HT1080 (cell line): ENCODE measurements around the gene SRPRA. TPM values are rescaled to one million over a fixed set of nuclear protein-coding genes. Genes with fewer than 3 reads are reported as not detected.
"Not testable (repeated sequence)": the region's sequence is repeated elsewhere in the genome, so short reads cannot be mapped to it uniquely, and the experiment has no call there.

ENCODE experiments used
- DNase-seq: peaks from one replicate; pipeline ENCODE4 v3.0.0-alpha.2; 2015; ENCODE audit warnings: low read depth
- total RNA-seq: library from RNA; depleted of rRNA; stranded (reverse); fragments of >200 nt; shearing (Covaris generic); gene quantifications from 2 replicates; pipeline ENCODE4 v1.2.3, GENCODE V29; 2014

Gene SRPRA
- total RNA-seq, 1 experiment from 2014 or later: 179 TPM

DNA sequence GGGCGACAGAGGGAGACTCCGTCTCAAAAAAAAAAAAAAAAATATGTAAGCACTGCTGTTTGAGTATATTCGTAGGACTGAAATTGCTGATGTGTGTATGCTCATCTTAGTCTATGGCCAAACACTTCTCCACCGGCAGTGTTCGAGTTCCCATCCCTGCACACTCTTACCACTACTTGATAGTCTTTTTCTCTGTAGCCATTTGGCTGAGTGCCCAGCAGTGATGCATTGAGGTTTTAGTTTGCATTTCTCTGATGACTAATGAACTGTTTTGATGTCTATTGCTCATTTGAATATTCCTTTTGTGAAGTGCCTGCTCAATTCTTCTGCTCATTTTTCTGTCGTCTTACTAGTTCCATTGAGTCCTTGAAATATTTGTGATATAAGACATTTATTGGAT, 16.1 kb upstream of the SRPRA start:
- peak; percentile 94 for DNase-seq

DNA sequence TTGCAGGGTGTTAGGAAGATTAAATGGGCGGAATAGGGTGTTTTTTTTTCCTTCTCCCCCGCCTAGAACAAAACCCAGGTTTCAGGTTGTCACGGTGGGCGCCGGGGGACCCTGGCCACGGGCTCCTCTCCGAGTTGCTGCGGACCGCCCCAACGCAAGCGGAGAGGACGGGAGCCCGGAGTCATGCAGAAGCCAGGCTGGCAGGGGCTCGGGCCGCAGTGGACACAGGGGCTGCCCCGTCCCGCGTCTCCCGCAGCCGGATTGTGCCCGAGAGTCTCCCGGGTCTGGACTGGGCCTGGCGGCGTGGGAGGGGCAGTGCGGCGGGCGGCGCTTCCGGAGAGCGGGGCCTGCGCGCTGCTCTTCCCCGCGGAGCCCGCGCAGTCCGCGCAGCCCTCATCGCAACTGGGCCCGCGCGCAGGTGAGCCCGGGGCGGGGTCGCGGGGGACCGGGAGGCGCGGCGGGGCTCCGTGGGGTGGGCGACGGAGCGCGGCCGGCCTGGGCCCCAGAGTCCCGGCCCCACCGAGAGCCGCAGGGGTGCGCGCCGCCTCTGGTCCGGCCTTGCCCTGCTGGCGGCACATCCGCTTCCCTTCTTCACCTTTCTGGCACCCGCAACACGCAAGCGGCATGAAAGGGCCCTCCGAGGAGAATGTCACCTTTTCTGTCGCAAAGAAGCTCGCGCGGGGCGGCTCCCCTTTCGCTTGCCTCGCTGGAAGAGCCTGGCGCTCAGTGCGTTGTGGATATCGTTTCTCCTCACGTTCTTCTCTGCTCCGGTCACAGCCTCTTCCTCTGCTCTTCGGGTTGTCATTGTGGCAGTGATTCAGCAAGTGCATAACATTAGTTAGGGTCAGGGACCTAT, 14.3 kb upstream of the SRPRA start, which contains the start of gene TIRAP:
Gene TIRAP, plus strand, starts transcription at position 358 of the 856 bp plus-strand sequence. CDS start 7,802 bp downstream, outside the sequence.
- DNase-seq: peak; percentile 29

DNA sequence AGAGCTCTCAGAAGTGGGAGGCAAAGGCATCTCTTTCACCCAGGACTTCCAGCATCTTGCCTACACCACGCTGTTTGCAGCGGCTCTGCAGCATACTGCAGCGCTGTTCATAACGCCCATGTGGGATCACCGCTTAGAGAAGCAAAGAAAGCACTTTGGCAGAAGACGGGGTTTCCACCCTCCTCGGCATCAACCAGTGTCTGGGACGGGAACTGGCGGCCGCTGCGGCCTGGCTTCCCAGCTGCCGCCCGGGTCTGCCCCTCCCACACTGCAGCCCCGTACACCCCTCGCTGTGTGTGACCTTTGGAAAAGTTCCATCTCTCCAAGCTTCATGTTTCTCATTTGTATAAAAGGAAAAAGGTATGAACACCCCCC, 13.7 kb upstream of the SRPRA start:
- no peak for DNase-seq

DNA sequence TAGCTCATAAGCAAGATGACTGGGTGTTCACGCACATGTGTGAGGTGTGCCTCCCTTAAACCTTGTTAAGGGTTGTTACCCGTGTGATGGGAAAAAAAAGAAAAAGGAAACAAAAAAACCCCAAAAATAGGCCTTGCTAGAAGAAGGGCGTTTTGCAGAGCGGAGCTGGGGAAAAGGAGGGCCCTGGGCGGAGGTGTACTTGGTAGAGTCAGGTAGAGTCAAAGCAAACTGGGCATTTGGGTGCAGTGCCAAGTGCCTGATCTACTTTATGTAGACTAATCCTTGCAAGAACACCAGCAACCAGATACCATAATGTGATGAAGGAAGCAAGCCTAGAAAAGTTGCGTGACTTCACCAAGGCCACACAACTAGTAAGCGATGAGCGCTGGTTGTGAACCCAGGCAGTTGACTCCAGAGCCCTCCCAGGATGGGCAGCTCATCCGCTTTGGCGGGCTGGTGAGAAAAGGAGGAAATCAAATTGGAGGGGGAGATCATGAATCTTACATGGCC, 13.0 kb upstream of the SRPRA start:
- DNase-seq: no peak

DNA sequence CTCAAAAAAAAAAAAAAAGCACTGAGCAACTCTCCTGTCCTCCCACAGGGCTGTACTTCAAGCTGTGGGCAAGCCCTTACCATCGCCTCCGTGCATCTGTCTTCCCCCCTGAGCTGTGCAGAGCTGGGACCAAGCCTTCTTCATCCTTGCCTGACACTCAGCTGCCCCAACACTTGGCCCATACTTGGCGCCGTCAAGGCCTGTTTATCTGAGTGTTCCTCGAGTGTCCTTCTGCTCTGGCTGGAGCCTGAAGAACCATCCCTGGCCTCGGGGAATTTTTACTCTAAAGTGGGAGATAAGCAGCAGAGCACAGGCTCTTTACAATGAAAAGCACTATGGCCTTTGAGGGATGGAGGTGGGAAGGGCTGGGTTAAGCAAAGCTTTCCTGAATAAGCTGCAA, 12.6 kb upstream of the SRPRA start:
- DNase-seq: no peak

DNA sequence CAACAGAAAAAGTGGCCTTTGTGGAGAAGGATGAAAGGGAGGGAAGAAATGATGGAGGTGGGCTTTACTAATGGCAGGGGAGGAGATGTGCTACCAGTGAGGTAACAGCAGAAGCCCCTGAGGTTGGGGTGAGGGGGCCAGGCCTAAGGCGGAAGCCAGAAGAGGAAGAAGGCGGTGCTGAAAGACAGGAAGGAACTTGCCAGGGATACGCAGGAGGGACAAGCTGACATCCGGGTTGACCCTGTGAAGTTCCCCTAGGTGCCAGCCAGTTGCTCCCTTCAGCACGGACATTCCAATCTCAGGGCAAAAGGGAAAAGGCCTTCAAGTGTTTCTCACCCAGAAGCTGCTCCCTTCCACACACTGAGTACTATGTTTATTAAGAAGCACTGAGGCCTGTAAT, 11.9 kb upstream of the SRPRA start:
- no peak for DNase-seq

DNA sequence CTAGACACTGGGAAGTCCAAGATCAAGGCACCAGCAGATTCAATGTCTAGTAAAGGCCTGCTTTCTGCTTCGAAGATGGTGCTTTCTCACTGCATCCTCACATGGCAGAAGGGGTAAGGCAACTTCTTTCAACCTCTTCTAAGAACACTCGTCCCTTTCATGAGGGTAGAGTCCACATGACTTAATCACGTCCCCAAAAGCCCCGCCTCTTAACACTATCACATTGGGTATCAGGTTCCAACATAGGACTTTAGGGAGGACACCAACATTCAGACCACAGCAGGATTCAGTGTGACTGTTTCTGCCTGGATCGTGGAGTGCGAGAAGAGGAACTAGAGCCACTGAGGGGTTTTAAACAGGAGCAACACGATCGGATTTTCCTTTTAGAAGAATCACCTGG, 10.5 kb upstream of the SRPRA start:
- no peak for DNase-seq

DNA sequence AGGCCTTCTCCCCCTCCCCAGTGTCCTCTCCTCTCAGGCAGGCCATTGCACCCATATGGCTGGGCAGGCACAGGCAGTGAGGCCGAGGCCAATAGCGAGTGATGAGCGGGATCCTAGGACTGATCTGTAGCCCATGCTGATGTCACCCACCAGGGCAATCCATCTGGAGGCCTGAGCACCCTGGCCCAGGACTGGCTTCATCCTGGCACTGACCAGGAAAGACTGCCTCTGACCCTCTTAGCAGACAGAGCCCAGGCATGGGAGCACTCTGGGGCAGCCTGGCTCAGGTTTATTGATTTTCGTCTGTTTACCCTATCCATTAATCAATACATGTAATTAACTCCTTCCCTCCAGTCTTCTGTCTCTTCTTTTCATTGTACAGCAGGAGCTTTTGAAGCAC, 9.1 kb upstream of the SRPRA start:
- no peak for DNase-seq

DNA sequence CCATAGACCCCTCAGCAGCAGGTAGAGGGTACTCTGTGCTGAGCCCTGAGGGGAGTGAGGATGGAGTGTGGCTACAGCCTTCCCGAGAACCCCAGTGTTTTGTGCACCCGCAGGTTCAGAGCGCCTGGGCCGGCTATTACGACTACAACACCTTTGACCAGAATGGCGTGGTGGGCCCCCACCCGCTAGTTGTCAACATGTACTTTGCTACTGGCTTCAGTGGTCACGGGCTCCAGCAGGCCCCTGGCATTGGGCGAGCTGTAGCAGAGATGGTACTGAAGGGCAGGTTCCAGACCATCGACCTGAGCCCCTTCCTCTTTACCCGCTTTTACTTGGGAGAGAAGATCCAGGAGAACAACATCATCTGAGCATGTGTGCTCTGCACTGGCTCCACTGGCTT, 8.6 kb upstream of the SRPRA start:
- DNase-seq: no peak

DNA sequence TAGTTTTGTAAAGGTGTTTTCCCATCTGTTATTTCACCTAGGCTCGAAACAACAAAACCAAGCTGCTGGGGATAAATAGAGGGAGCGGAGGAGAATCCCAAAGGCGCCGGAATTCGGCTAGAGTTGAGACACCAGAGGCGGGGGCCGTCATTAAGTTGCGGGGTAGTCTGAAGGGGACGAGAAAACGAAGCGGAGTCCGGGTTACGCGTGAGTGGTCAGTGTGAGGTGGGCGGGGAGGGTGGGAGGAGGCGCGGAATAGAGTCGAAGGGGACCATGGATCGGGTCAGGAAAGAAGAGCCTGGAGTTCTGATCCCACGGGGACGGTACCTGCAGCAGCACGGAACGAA, 361 bp downstream of the SRPRA start:
- no peak for DNase-seq

DNA sequence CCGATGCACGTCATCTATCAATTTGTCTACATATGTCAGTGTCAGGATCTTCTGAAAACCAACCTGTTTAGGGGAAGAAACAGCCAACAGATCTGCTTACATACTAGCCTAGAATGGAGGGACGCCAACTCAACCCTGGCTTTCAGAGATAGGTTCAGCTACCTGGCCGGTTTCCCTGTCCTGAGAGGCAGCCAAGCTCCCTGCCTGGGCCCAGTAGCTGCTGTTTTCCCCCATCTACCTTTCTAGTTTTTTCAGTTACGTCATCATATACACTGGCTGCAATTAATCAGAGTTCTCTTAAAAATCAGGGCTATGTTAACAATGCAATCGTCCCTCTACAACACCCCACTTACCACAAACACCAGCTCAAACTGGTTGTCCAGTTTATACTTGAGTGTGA, 1.0 kb downstream of the SRPRA start:
- DNase-seq: no peak

DNA sequence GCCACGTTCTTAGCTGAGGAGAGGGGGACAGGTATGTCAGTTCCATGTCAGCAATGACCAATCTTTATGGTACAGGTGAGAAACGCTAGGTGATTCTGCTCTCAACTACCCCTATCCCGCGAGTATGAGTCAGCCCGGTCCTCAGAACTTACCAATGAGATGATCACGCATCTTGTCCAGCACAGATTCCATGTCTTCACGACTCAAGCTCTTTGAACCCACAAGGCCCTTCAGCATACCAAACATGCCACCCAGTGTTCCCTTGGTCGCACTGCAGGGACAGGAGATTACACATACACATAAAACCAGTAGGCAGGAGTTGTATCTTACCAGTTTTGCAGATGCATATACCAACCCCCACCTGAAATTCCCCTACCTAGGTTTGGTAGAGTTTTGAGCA, 2.9 kb downstream of the SRPRA start:
- DNase-seq: no peak

DNA sequence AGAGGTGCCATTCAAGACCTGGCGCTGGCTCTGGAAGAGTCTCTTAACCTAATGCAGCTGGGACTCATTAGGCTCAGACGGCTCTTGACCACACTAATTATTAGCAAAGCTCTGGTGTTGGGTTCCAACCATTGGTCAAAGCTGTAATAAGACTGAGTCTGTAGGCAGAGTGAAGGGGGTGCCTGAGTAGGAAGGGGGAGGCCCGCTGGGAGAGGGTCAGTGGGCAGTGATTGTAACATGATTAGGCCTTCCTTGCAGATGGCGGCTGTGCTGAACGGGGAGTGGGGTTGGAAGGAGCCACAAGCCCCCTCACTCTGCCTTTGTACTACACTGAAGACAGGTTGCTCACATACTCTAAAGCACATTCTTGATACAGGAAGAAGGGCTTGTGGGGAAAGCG, 5.2 kb downstream of the SRPRA start:
- no peak for DNase-seq

DNA sequence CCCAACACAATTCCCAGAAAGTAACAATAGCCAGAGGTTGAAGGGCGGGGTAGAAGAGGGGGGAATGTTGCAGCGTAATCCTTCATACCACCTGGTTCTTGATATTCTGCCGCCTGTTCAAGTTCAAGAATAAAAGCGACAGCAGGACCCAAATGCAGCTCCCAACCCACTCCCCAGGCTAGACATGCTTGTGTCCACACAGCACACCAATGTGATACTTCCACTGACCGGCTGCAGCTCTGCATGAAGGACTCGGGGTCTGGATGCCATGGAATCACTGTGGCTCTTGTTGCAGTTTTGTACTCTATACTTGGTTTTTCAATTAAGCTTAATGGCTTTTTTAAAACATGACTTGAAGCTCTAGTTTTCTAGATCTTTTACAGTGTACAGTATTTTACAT, 6.5 kb downstream of the SRPRA start:
- no peak for DNase-seq

DNA sequence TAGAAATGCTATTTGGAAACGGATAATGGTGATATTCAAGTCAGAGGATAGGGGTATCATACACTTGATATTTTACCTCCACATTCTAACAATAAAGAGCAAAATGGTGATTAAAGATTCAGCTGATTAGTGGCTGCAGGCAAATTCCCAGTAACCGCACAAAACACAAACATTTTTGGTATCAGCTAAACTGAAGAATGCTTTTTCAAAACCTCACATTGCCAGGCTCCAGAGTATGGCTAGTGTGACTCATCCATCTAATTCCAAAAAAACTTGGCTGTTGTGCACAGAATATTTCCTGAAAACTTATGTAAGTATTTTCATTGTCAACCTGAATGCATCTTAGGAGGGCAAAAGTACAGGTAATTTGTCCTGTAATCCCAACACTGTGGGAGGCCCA, 10.9 kb downstream of the SRPRA start:
- DNase-seq: no peak

DNA sequence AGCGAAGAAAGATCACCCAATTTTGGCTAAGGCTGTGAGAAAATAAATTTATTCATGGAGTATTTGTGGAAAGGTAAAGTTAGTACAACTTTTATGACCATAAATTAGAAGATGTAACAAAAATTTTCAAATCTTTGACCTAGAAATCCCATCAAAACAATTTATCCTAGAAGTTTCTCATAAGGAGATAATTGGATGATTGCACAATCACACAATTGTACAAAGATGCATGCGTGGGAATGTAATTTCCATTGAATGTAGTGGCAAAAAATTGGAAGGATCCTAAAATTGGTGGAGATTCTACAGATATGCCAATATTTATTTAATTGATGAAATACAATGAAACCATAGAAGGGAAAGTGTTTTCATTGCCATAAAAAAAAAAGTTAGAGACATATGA, 11.6 kb downstream of the SRPRA start:
- no peak for DNase-seq

DNA sequence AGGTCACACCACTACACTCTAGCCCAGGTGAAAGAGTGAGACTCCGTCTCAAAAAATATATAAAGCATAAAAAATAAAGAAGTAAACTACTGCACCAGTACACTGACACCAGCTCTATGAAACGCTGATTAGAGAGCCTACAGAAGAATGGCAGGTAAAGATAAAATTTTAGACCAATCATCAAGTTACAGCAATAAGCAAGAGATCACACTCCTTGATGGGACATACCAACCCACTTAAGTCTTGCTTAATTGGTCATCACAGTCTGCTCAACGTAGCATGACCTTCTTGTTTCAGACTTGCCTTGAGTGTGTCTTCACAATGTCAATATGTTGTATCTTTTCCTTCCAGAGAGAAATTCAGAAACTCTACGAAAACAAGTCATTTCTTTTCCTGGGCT, 12.5 kb downstream of the SRPRA start:
- DNase-seq: no peak

DNA sequence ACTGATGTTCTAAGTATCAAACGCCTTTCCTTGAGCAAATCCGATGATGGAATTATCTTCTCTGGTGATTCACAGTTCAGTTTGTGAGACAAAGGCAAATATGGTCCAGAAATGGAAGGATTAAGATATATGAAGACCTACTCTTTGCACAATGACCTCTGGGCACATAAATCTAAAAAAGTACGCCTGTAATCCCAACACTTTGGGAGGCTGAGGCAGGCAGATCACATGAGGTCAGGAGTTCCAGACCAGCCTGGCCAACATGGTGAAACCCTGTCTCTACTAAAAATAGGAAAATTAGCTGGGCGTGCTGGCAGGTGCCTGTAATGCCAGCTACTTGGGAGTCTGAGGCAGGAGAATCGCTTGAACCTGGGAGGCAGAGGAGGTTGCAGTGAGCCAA, 13.2 kb downstream of the SRPRA start:
- DNase-seq: not testable (repeated sequence)

DNA sequence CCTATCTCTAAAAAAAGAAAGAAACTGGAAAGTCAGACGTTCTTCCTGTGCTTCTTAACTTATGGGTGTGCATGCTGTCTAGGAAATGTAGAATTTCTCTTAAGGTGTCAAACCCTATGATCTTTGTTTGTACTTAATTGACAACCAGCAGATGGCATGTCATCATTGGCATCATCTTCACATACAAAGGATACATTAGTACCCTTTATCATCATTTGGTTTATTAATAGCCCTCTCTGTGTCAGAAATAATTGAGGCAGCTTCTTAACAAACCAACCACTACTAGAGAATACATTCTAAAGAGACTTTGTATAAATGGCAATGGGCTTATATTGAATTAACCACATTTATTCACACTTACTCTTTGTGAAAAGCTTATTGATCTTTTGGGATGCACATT, 13.9 kb downstream of the SRPRA start:
- no peak for DNase-seq

DNA sequence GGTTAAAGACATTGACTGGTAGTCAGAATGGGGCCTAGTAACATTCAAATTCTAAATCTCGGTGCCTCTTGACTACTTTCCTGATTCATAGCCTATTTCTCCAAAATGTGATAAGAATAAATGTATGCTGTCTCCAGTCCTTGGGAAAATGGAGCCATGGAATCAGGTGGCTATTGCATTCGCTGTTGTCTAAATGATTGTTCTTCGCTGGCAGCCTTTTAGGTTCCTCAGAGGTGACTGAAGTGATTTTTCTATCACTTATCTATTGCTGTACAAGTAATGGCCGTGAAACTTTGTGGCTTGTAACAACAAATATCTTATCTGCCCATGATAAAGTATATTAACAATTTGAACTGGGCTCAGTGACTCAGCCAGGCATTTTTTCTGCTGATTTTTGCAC, 15.4 kb downstream of the SRPRA start:
- no peak for DNase-seq

DNA sequence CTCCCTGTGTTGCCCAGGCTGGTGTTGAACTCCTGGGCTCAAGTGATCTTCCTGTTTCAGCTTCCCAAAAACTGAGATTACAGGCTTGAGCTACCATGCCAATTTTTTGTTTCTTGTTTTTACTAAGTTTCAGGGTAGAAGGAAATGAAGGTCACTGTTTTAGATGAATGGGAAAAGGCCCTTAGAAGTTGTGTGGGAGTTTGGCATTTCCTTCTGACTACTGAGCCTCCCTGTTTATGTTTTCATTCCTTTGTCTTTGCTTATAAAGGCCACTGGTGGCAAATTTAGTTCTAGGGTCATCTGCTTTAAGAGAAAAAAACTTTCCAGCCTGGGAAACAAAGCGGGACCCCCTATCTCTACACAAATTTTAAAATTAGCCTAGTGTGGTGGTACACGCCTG, 22.1 kb downstream of the SRPRA start:
- DNase-seq: no peak

DNA sequence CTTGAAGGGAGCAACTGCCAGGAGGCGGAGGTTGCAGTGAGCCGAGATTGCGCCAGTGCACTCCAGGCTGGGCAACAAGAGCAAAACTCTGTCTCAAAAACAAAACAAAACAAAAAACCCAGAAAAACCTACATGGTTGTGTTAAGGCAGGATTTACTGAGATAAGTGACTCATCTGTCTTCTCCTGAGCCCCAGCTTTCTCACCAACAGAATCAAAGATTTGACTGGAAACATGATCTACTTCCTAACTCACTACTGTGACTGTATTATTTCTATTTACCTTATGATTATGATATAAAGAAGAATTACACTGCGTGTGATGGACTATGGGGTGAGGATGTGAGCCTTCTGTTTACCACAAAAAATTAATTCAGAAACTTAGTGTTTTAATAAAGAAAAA, 35.3 kb downstream of the SRPRA start:
- DNase-seq: peak; percentile 41

DNA sequence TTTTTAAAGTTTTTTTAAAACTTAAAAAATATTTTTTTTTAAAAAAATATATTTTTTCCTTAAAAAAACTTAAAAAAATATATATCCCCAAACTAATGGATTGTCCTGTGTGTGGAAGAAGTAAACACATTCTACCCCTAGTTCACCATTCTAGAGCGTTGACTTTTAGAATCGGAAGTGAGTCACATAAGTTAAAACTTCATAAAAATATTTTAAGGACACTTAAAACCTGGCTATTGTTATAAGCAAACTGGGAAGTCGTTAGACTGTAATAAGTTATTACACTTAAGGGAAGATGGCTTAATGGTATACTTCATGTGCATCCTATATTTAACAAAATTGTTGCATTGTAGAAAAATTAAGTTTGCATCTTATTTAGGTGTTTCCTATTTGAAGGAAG, 36.0 kb downstream of the SRPRA start:
- no peak for DNase-seq
